GM10248 (cell line): ENCODE results near the gene TRAM2.

Source experiments
- CTCF ChIA-PET: fragments of 300-600 bp; sonication (Branson Sonifier 250); formaldehyde crosslinking; extraction: SDS; loops from one replicate; lab custom pipeline; 2021; ENCODE audit warnings: antibody characterized with exemption; lab: Yijun Ruan, JAX
- POLR2A ChIA-PET: fragments of 350-650 bp; sonication (Branson Sonifier 250); formaldehyde crosslinking; extraction: SDS; loops from one replicate; lab custom pipeline; 2020; ENCODE audit warnings: antibody characterized with exemption; lab: Yijun Ruan, JAX
- DNase-seq: peaks from one replicate; pipeline ENCODE4 v3.0.0; 2012; ENCODE audit errors: extremely low spot score
- TF ChIP-seq, protein P1 (sequence below): IDR thresholded peaks from 2 replicates; pipeline ENCODE4 v1.5.1; 2012; ENCODE audit warnings: mild to moderate bottlenecking, low read depth; ENCODE audit errors: extremely low read depth, missing control alignments, control extremely low read depth

TRAM2 gene

DNA sequence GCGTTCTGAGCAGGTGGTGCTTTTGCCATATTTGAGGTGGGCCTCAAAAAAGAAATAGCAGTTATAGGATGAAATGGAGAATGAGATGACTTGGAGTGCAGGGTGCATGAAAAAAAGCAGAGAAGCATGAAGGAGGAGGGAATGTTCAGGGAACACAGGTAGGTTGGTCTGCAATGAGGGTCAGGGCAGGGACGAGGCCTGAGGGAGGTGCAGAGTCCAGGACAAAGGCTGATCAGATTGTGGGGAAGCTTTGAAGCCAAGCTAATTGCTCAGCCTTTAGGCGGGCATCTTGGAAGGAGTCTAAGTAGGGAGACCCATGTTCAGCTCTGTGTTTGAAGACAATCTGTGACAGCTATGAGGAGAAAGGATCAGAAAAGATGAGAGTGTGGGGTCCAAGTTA, 12.0 kb downstream of the TRAM2 start:
- ChIA-PET CTCF (interaction anchor here (1.0 to 3.1 kb wide), 4 partner anchors 11 to 33 kb away, joined by 3 to 23 read pairs (median 3); partner anchors contain the start of gene TRAM2), POLR2A (no interaction called here)
- no peak for DNase-seq
- TF ChIP-seq, protein P1, sequence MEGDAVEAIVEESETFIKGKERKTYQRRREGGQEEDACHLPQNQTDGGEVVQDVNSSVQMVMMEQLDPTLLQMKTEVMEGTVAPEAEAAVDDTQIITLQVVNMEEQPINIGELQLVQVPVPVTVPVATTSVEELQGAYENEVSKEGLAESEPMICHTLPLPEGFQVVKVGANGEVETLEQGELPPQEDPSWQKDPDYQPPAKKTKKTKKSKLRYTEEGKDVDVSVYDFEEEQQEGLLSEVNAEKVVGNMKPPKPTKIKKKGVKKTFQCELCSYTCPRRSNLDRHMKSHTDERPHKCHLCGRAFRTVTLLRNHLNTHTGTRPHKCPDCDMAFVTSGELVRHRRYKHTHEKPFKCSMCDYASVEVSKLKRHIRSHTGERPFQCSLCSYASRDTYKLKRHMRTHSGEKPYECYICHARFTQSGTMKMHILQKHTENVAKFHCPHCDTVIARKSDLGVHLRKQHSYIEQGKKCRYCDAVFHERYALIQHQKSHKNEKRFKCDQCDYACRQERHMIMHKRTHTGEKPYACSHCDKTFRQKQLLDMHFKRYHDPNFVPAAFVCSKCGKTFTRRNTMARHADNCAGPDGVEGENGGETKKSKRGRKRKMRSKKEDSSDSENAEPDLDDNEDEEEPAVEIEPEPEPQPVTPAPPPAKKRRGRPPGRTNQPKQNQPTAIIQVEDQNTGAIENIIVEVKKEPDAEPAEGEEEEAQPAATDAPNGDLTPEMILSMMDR, result no peak

DNA sequence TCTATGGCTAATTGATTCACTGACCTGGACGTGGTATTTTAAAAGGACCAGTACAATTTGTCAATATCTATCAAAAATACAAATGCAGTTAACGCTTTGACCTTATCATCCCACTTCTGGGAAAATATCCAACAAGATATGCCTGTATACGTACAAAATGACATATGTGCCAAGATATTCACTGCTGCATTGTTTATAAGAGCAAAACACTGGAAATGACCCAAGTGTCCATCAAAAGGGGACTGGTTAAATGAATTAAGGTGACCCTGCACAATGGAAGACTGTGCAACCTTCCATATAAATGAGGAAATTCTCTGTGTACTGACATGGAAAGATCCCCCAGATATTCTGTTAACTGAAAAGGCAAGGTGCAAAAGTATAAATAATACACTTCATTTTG, 13.9 kb downstream of the TRAM2 start:
- TF ChIP-seq, protein P1, result no peak
- no peak for DNase-seq
- CTCF ChIA-PET, result interaction anchor here (1.0 to 1.2 kb wide), 2 partner anchors 10 to 32 kb away, joined by 3 read pairs; no protein-coding TSS in a partner anchor
- POLR2A ChIA-PET, result no interaction called here

DNA sequence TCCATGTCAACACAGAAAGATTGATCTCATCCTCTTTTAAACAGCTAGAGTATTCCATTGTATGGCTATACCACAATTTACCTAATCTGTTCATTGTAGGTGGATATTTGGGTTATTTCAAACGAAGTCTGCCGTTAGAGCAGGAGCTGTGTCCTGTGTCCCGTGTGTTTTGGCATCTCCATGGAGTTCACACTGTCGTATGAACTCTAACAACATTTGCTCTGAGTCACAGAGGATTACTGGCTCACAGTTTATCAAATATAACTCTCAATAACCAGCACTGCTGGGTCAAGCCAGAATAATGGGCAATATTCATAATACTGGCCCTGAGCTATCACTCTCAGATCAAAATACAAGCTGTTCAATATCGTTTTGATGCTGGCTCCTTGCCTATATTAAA, 16.4 kb downstream of the TRAM2 start:
- ChIA-PET POLR2A (no interaction called here), CTCF (no interaction called here)

DNA sequence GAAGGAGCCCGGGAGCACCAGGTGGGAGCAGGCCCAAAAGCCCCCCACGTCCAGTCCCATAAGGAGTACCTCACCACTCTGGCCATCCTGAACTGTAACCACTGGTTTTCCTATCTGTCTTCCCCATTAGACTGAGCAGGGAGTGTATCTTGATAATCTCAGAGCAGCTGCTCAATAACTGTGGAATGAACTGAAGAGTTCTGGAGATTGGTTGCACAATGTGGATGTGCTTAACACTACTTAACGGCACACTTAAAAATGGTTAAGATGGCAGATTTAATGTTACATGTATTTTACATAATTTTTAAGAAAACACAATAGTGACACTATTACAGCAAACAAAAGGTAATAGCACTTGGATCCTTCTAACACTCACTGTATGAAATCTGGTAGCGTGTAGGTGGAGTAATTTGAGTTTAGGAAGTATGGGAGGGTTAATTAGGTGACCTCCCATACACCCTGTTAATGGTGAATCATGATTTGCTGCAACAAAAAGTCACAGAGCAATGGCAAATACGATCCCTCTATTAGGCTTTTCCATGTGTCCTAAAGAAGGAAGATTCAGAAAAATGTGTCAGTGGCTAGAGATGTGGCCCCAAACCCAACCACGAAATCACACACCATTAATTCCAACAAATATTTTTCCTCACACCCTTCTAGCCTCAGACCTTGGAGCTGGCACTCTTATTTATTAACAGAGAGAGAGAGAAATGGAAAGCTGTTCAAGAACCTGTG, 18.4 kb downstream of the TRAM2 start:
- DNase-seq, result no peak
- ChIA-PET POLR2A (no interaction called here), CTCF (interaction anchor here (0.9 to 1.3 kb wide), 2 partner anchors 8 to 33 kb away, joined by 3 to 4 read pairs; no protein-coding TSS in a partner anchor)
- TF ChIP-seq, protein P1, result no peak

More for the DNA sequence above, 16.4 kb downstream of the TRAM2 start:
- TF ChIP-seq, protein P1, result no peak
- DNase-seq, result no peak

DNA sequence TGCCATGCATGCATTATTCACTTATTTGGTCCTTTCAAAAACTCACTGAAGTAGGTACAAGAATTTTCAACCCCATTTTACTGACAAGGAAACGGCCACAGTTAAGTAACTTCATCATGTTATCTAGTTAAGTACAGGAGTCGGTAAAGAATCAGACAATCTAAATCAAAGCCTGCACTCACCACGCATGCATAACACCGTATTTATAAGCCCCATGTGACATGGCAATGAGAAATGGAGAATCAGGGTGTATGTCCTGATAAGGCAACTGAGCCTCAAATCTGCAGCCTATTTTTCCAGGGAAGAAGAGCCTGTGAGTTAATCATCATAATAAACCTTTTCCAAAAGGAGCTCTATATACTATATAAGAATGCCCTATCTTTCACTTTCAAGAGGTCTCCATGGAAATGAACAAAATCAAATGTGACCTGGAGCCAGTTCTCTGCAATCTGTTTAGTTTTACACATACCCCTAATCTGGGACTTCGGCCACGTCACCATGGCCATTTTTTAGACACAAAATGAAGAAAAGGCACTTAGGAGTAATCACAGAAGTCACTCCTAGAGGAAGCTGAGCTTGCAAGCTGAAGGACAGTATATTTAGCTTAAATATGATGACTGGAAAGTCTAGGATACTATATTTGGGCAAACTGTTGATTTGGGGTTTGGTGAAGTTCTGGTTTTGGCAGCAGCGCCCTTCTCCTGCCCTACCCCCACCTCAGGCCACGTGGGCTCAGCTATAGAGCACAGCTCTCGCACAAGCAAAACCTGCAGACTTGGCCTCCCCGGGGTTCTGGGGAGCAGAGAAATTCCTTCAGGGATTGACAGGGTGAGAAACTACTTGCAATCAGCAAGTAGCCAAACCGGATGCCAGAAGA, 19.2 kb downstream of the TRAM2 start:
- CTCF ChIA-PET, result interaction anchor here (1.3 kb wide), 1 partner anchor 8 kb away, joined by 4 read pairs; no protein-coding TSS in a partner anchor
- TF ChIP-seq, protein P1, result no peak
- no peak for DNase-seq
- POLR2A ChIA-PET, result no interaction called here

DNA sequence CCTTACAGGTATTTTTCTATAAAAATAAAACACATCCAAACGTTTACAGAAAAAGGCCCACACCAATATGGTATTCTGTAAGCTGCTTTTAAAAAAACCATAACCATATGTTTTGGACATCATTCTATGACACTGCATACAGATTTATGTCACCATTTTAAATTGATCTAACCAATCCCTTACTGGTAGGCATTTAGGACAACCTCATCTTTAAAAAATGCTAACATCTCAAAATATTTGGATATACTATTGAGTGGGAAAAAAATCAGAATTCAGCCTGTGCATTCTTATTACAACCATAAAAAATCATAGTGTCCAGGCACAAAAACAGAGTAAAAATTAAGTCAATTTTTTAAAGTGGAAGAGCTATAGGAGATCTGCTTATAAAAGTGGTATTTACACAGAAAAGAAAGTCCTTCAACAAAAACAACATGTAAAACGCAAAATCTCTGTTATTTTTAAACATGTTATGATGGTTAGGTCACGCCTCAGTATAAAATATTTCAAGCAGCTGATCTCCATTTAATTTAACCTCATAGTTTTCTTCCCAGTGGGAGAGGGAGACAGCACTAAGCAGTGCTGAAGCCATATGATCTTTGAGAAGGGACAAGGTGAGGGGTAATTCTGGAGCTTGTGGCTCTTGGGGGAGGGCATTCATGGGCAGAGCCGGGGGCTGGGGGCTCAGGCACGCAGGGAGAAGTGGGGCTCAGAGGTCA, 21.2 kb downstream of the TRAM2 start:
- POLR2A ChIA-PET, result no interaction called here
- CTCF ChIA-PET, result interaction anchor here (0.7 to 1.2 kb wide), 3 partner anchors 9 to 49 kb away, joined by 3 to 4 read pairs (median 3); no protein-coding TSS in a partner anchor
- no peak for DNase-seq
- TF ChIP-seq, protein P1, result no peak
